ENCODE results near the gene VIT.
"Not testable (repeated sequence)": the region's sequence is repeated elsewhere in the genome, so short reads cannot be mapped to it uniquely, and the experiment has no call there.

The VIT gene

GRCh38 chr2:36678856-36679255, 17.7 kb upstream of the VIT start:
- no peak for DNase-seq (ENCODE audit: low spot score)

- DNase-seq (ENCODE audit: low spot score) = no peak
These were observed 16.5 kb upstream of the VIT start for GRCh38 chr2:36680012-36680411.

GRCh38 chr2:36682562-36682961, 13.9 kb upstream of the VIT start:
- no peak for DNase-seq (ENCODE audit: low spot score)

DNA sequence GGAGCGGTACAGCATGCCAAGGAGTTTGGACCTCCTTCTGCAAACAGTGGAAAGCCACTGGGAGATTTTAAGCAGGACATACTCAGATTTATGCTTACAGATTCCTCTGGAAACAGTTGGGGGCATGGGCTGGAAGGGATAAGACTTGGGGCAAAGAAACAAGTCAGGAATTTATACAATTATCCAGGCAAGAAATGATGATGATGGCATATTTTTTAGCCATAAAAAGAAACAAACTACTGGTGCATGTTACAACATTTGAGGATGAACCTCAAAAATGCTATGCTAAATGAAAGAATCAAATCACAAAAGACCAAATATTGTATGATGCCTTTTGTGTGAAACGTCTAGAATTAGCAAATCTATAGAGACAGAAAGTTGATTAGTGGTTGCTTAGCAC, 13.5 kb upstream of the VIT start:
- DNase-seq (ENCODE audit: low spot score) = no peak

- not testable (repeated sequence) for DNase-seq (ENCODE audit: low spot score)
These were observed 8.2 kb upstream of the VIT start for GRCh38 chr2:36688291-36688690.

- not testable (repeated sequence) for DNase-seq (ENCODE audit: low spot score)
These were observed 7.5 kb upstream of the VIT start for GRCh38 chr2:36689013-36689412.

GRCh38 chr2:36692121-36692520, 4.4 kb upstream of the VIT start:
- DNase-seq (ENCODE audit: low spot score) = no peak

- DNase-seq (ENCODE audit: low spot score) = no peak
These were observed 2.7 kb upstream of the VIT start for GRCh38 chr2:36693825-36694224.

DNA sequence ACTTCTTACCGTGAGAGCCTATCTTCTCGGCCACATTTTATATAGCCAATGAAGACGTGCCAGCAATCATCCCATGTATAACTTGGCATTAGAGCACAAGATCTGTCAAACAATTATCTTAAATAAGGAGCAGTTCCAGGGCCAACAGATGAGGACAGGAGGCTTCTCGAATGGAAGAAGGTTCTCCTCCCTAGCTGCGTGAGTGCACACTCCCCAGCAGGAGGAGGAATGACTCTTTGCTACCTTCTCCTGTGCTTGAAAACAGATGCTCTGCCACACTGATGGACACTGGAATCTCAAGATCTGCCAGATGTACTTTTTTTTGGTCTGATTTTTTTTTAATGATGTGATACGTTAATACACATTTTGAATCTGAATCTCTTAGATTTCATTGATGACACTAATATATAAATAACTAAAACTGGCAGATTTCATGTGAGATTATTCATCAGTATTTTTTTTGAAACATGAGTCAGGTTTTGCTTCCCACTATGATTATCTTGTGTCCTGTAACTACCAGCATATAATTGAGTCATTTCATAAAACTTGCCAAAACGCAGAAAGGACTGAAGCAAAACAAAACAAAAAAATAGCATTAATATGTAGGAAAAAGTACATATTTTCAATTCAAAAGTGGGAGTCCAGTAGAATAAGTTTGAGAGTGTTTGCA, 626 bp upstream of the VIT start:
- no peak for DNase-seq (ENCODE audit: low spot score)

DNA sequence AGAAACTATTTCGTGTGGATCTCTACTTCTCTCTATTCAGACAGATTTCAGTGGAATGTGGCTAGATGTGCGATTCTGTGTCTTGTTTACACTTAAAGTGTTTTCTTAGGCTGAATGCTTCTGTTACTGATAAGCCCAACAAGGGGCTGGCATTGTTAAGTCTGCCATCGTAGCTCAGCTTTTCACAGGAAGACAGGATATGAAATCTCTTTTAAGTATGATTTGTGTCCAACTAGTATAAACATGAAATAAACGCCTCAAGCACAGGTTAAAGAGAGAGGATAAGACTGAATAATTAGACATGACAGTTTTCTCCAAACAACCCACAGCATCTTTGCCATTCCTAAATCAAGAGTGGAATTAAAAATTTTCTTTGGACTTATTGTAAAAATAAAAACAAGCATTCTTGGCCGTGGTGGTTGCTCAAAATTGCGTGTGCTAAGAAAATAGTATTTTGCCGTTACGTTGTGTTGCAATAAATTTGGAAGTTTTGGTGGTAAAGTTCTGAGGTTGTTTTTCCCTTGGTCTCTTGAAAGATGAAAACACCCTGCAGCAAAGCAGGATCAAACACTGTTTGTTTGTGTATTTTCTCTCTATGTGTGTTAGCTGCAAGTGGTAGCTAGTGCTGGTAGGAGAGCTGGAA, 1.0 kb downstream of the VIT start:
- DNase-seq (ENCODE audit: low spot score) = no peak

GRCh38 chr2:36698993-36699392, 2.5 kb downstream of the VIT start:
- no peak for DNase-seq (ENCODE audit: low spot score)

DNA sequence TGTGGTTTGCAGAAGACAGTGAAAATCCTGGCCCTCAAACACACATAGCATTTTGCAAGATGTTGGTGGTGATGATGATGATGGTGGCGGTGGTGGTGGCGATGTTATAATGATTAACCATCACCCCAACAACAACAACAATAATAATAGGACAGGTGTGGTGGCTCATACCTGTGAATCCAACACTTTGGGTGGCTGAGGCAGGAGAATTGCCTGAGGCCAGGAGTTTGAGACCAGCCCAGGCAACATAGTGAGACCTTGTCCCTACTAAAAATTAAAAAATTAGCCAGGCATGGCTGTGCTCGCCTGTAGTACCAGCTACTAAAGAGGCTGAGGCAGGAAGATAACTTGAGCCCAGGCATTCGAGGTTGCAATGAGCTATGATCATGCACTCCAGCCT, 3.8 kb downstream of the VIT start:
- no peak for DNase-seq (ENCODE audit: low spot score)

DNA sequence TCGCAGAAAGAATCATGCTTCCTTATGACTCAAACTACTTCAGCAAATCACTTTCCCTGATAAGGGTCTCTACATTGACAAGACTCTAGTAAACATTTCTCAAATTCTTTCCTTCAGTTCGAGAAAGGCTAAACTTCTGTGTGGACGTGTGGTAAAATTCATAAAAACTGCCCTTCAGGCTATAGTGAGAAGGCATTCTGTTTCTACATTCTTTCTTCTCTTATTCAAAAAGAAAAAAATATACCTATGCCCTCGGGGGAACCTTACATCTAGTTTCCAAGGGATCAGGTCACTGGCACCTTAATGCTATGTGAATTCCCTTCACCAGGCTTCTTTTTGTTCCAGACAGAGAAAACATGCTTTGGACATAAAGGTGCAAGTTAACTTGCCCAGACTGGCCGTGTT, 4.9 kb downstream of the VIT start:
- no peak for DNase-seq (ENCODE audit: low spot score)

DNA sequence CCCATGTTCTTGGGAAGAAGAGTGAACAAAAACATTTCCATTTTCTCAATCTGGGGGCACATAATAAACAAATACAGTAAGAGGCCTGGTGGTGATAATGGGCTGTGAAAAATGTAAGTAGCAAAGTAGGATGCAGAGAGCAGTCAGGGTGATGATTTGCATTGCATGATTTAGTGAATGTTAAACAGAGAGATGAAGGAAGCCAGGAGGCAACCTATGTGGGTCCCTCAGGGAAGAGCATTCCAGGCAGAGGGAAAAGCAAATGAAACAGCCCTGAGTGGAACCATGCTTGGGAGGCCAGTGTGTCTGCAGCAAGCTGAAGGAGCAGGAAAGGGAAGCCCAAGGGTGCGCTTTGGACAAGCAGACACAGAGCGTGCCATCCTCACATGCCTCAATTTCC, 5.4 kb downstream of the VIT start:
- DNase-seq (ENCODE audit: low spot score) = no peak

GRCh38 chr2:36702781-36703180, 6.3 kb downstream of the VIT start:
- no peak for DNase-seq (ENCODE audit: low spot score)

DNA sequence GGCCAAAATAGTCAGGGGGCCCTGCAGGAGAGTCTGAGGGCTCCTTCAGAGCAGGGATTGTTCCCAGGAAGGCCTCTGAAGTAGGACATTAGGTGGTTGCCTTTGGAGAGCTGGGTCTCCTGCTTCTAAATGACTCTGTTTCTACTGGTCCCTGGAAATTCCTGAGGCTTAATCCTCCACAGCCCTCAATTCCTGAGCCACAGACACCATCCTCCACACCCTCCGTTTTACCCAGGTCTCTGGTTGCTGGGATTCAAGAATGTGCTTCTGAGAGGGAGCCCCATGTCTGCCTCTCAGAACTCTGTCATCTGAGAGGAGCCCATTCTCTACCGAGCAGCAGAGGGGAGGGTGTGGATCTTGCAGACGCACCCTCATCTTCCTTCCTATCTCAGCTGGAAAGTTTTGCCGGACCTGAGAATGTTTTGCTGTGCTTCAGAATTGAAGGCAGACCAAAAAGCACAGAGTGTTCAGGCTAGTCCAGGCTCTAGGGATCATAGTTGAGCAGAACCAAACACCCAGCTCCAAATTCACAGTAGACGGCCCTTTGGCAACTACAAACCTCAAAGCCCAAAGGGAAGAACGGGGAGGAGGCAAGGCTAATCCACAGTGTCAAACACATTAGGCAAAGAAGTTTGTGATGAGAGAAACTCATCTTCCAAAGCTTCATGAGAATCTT, 8.1 kb downstream of the VIT start:
- DNase-seq (ENCODE audit: low spot score) = no peak

DNA sequence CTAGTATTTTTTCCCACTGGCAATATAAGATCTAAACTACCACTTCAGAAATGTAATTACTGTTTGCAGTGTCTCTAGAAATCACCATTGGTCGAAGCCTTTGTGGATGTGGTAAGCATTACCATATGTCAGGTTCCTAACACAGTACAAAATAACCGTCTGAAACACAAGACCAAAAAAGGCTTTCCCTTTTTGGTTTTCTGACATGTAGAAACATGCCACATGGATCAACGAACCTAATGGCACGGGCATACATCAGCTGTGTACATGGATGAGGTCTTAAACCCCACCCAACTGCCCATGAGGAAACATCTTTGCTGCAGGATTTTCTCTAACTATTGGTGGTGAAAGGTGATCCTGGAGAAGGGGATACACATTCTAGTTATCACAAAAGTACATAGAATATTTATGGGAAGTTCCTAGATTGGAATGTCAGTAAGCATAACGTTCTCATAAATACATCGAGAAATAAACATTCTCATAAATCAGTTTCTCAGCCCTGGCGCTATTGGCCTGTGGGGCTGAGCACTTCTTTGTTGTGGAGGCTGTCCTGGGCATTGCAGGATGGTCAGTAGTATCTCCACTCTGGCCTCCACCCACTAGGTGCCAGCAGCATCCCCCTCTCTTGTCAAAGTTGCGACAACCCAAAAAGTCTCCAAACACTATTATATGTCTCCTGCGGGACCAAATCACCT, 9.0 kb downstream of the VIT start:
- no peak for DNase-seq (ENCODE audit: low spot score)

GRCh38 chr2:36706021-36706876, 9.7 kb downstream of the VIT start:
- no peak for DNase-seq (ENCODE audit: low spot score)

DNA sequence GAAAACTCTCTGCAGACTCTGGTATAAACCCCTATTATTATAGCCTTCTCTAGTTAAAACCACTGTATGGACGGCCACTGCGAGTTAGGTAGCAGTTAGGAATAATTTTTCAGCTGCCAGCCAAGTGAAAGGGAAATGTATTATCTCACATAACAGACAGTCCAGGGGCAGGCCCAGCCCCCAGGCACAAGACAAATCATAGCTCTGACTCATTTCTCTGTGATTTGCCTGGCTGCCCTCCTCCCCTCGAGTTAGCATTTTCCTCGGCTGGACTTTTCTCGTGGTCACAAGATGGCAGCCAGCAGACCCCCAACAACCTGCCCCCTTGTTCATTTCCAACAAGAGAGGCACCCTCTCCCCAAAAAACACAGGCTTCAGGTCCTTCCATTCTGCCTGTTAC, 10.5 kb downstream of the VIT start:
- DNase-seq (ENCODE audit: low spot score) = no peak

- DNase-seq (ENCODE audit: low spot score) = no peak
These were observed 11.7 kb downstream of the VIT start for GRCh38 chr2:36708041-36708741.

DNA sequence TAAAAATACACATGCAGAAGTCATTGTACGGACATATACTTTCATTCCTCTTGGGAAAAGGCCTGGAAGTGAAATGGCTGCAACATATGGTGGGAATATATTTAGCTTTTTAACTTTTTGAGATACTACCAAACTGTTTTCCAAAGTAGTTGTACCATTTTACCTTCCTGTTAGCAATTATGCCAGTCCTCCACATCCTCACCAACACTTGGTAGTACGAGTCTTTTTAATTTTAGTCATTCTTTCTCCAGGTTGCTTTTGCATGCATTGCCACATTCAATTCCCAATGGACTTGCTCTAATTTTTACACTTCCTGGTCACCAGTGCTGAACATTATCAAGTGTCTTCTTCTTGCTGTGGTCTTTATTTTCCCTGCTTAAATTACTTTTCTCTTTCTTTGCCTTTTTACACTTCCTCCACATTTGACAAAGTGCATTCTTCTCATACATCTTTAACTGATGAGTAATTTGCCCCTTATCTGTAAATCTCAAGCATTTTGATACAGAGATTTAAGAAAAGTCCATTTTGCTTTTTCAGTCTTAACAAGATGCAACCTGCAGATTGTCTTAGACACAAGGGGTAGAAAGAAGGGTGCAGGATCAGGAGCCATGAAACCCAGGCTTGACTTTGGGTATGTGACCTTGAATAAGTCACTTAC, 14.5 kb downstream of the VIT start:
- no peak for DNase-seq (ENCODE audit: low spot score)

All from left forelimb (tissue), 1 donor.